ENCODE data around the gene MPDU1. TPM values are rescaled to one million over a fixed set of nuclear protein-coding genes. Genes with fewer than 3 reads are reported as not detected.
"Not testable (repeated sequence)": the region's sequence is repeated elsewhere in the genome, so short reads cannot be mapped to it uniquely, and the experiment has no call there.

Gene MPDU1
- total RNA-seq, 2 experiments from 2014 or later: 21.3 to 34.5 TPM

- no TSS peak for BruUV-seq (replicated peaks)
- CTCF ChIA-PET (ENCODE audit: unreplicated experiment): no interaction called here
Observed at GRCh38 chr17:7592422-7593021, 8.9 kb downstream of the MPDU1 start.

GRCh38 chr17:7593296-7593695 is 9.6 kb downstream of the MPDU1 start:
- H3K4me1 ChIP-seq (ENCODE audit: insufficient read depth, low read length, poor library complexity, severe bottlenecking): no peaks in the 10 kb centered on the region
- CTCF ChIA-PET (ENCODE audit: unreplicated experiment): no interaction called here
- H3K36me3 ChIP-seq (ENCODE audit: insufficient read depth, low read length): peaks cover 88% of the 10 kb centered on the region
- no peak for TF ChIP-seq EZH2phosphoT487 (IDR thresholded peaks at IDR 0.05; ENCODE audit: borderline replicate concordance, low read depth, low read length)
- no peak for TF ChIP-seq CTCF (conservative IDR thresholded peaks at IDR 0.05; ENCODE audit: low read length)
- H3K79me2 ChIP-seq (ENCODE audit: insufficient read depth, low read depth, low read length): no peaks in the 10 kb centered on the region
- no peaks in the 10 kb centered on the region for H3K9me3 ChIP-seq (ENCODE audit: low read length)
- no peaks in the 10 kb centered on the region for H3K9me2 ChIP-seq (ENCODE audit: insufficient read depth, low read length)
- H2AFZ ChIP-seq (ENCODE audit: low read length): no peak overlapping the region
- intact Hi-C loops (cut with micrococcal nuclease; ENCODE audit: unreplicated experiment): no loop called here
- no peak overlapping the region for H3K4me2 ChIP-seq (ENCODE audit: low read length)
- H4K20me1 ChIP-seq (ENCODE audit: insufficient read depth, low read length): no peaks in the 10 kb centered on the region
- no peak for DNase-seq (ENCODE audit: low spot score)
- no TSS peak for BruUV-seq (replicated peaks)
- POLR2A ChIA-PET: no interaction called here
- no peak overlapping the region for H3K4me3 ChIP-seq (ENCODE audit: low read depth, low read length, poor library complexity, severe bottlenecking)
- H3K27ac ChIP-seq (ENCODE audit: low read depth, low read length, poor library complexity, severe bottlenecking): no peak overlapping the region

More at GRCh38 chr17:7592422-7593021, 8.9 kb downstream of the MPDU1 start:
- Histone ChIP-seq H3K27ac (ENCODE audit: low read depth, low read length, poor library complexity, severe bottlenecking) (no peak overlapping the region), H3K4me1 (ENCODE audit: insufficient read depth, low read length, poor library complexity, severe bottlenecking) (no peaks in the 10 kb centered on the region), H3K9me3 (ENCODE audit: low read length) (no peaks in the 10 kb centered on the region), H3K9me2 (ENCODE audit: insufficient read depth, low read length) (no peaks in the 10 kb centered on the region), H4K20me1 (ENCODE audit: insufficient read depth, low read length) (no peaks in the 10 kb centered on the region), H3K36me3 (ENCODE audit: insufficient read depth, low read length) (peaks cover 92% of the 10 kb centered on the region), H3K4me3 (ENCODE audit: low read depth, low read length, poor library complexity, severe bottlenecking) (no peak overlapping the region), H3K4me2 (ENCODE audit: low read length) (no peak overlapping the region), H2AFZ (ENCODE audit: low read length) (no peak overlapping the region), H3K79me2 (ENCODE audit: insufficient read depth, low read depth, low read length) (no peaks in the 10 kb centered on the region)
- no peak for DNase-seq (ENCODE audit: low spot score)
- POLR2A ChIA-PET: no interaction called here
- TF ChIP-seq EZH2phosphoT487 (IDR thresholded peaks at IDR 0.05; ENCODE audit: borderline replicate concordance, low read depth, low read length) (no peak), CTCF (conservative IDR thresholded peaks at IDR 0.05; ENCODE audit: low read length) (no peak)
- intact Hi-C loops (cut with micrococcal nuclease; ENCODE audit: unreplicated experiment): no loop called here

GRCh38 chr17:7597561-7597960 is 13.9 kb downstream of the MPDU1 start:
- CTCF ChIA-PET (ENCODE audit: unreplicated experiment); H3K4me2 ChIP-seq (ENCODE audit: low read length); POLR2A ChIA-PET; H4K20me1 ChIP-seq (ENCODE audit: insufficient read depth, low read length); H3K9me3 ChIP-seq (ENCODE audit: low read length); DNase-seq (ENCODE audit: low spot score); intact Hi-C loops (cut with micrococcal nuclease; ENCODE audit: unreplicated experiment); H3K79me2 ChIP-seq (ENCODE audit: insufficient read depth, low read depth, low read length); H3K4me1 ChIP-seq (ENCODE audit: insufficient read depth, low read length, poor library complexity, severe bottlenecking); H3K9me2 ChIP-seq (ENCODE audit: insufficient read depth, low read length); H3K4me3 ChIP-seq (ENCODE audit: low read depth, low read length, poor library complexity, severe bottlenecking); H3K27ac ChIP-seq (ENCODE audit: low read depth, low read length, poor library complexity, severe bottlenecking); BruUV-seq (replicated peaks); H2AFZ ChIP-seq (ENCODE audit: low read length): not testable (repeated sequence)
- H3K36me3 ChIP-seq (ENCODE audit: insufficient read depth, low read length): peaks cover 87% of the 10 kb centered on the region
